ENCODE data around the gene IPO13.

DNA sequence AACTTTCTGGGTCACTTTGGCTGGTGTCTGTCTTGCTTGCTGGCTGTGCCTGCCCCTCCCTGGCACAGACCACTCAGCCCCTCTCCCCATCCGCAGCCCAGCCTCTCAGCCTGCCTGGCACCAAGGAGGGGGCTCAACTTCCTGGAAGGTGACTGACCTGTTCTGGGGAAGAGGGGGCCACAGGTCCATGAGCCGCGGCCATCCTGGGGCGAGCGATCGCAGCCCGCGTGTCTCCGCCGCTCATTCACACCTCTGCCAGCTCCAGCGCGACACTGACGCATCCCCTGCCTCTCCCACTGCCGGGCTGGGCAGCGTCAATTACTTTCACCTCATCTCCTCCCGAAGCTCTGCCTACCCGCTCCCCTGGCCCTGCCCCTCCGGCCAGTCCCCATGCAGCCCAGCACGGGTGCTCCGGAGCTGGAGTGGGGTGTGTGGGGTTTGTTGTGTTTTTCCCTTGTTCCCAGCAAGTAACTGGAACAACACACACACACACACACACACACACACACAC, 70.2 kb downstream of the IPO13 start:
- TF ChIP-seq EP300 (IDR thresholded peaks at IDR 0.05; ENCODE audit: borderline replicate concordance in 1 of 2, low read depth in 1 of 2, low read length in 1 of 2) (no peak), YY1 (IDR thresholded peaks at IDR 0.05; ENCODE audit: low read depth) (no peak), TAF1 (IDR thresholded peaks at IDR 0.05; ENCODE audit: borderline replicate concordance, low read depth, low read length) (no peak), POLR2AphosphoS5 (IDR thresholded peaks at IDR 0.05; ENCODE audit: low read depth, low read length) (no peak), RAD21 (IDR thresholded peaks at IDR 0.05; ENCODE audit: low read length) (no peak), FOSL2 (IDR thresholded peaks at IDR 0.05; ENCODE audit: borderline replicate concordance, low read depth) (no peak), GABPA (IDR thresholded peaks at IDR 0.05; ENCODE audit: low read depth) (no peak), FOXJ3 (CRISPR knock-in tag; IDR thresholded peaks at IDR 0.05) (no peak)
- TF ChIP-seq, protein P1, sequence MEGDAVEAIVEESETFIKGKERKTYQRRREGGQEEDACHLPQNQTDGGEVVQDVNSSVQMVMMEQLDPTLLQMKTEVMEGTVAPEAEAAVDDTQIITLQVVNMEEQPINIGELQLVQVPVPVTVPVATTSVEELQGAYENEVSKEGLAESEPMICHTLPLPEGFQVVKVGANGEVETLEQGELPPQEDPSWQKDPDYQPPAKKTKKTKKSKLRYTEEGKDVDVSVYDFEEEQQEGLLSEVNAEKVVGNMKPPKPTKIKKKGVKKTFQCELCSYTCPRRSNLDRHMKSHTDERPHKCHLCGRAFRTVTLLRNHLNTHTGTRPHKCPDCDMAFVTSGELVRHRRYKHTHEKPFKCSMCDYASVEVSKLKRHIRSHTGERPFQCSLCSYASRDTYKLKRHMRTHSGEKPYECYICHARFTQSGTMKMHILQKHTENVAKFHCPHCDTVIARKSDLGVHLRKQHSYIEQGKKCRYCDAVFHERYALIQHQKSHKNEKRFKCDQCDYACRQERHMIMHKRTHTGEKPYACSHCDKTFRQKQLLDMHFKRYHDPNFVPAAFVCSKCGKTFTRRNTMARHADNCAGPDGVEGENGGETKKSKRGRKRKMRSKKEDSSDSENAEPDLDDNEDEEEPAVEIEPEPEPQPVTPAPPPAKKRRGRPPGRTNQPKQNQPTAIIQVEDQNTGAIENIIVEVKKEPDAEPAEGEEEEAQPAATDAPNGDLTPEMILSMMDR (IDR thresholded peaks at IDR 0.05), result no peak
- TF ChIP-seq, protein P2, sequence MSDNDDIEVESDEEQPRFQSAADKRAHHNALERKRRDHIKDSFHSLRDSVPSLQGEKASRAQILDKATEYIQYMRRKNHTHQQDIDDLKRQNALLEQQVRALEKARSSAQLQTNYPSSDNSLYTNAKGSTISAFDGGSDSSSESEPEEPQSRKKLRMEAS (IDR thresholded peaks at IDR 0.05; ENCODE audit: low read depth), result no peak
- TF ChIP-seq, protein P3, sequence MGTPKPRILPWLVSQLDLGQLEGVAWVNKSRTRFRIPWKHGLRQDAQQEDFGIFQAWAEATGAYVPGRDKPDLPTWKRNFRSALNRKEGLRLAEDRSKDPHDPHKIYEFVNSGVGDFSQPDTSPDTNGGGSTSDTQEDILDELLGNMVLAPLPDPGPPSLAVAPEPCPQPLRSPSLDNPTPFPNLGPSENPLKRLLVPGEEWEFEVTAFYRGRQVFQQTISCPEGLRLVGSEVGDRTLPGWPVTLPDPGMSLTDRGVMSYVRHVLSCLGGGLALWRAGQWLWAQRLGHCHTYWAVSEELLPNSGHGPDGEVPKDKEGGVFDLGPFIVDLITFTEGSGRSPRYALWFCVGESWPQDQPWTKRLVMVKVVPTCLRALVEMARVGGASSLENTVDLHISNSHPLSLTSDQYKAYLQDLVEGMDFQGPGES (IDR thresholded peaks at IDR 0.05; ENCODE audit: low read depth, low read length), result no peak
- TF ChIP-seq, protein P4, sequence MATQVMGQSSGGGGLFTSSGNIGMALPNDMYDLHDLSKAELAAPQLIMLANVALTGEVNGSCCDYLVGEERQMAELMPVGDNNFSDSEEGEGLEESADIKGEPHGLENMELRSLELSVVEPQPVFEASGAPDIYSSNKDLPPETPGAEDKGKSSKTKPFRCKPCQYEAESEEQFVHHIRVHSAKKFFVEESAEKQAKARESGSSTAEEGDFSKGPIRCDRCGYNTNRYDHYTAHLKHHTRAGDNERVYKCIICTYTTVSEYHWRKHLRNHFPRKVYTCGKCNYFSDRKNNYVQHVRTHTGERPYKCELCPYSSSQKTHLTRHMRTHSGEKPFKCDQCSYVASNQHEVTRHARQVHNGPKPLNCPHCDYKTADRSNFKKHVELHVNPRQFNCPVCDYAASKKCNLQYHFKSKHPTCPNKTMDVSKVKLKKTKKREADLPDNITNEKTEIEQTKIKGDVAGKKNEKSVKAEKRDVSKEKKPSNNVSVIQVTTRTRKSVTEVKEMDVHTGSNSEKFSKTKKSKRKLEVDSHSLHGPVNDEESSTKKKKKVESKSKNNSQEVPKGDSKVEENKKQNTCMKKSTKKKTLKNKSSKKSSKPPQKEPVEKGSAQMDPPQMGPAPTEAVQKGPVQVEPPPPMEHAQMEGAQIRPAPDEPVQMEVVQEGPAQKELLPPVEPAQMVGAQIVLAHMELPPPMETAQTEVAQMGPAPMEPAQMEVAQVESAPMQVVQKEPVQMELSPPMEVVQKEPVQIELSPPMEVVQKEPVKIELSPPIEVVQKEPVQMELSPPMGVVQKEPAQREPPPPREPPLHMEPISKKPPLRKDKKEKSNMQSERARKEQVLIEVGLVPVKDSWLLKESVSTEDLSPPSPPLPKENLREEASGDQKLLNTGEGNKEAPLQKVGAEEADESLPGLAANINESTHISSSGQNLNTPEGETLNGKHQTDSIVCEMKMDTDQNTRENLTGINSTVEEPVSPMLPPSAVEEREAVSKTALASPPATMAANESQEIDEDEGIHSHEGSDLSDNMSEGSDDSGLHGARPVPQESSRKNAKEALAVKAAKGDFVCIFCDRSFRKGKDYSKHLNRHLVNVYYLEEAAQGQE (IDR thresholded peaks at IDR 0.05; ENCODE audit: low read depth, low read length), result no peak

Data from SK-N-SH (cell line).